Gastroesophageal sphincter (tissue), 4 donors: Measurements from ENCODE around the gene GOLT1B. TPM values are rescaled to one million over a fixed set of nuclear protein-coding genes. Genes with fewer than 3 reads are reported as not detected.

Source experiments
- ATAC-seq: fragments of 150-250 bp; one replicate; pipeline ENCODE4 v1.9.1; 2016; ENCODE audit warnings: mild to moderate bottlenecking, moderate library complexity
- H3K27ac ChIP-seq, 4 donors: fragments of 200-600 bp; sonication (generic) in 3 of 4; 1 replicate in 3 of 4; 2 replicates in 1 of 4; pipeline ENCODE4 v1.5.1; 2016 to 2019
- H3K27me3 ChIP-seq: fragments of 200-600 bp; sonication (generic); one replicate; pipeline ENCODE4 v1.5.1; 2019
- H3K36me3 ChIP-seq, 2 donors: fragments of 200-600 bp; sonication (generic); one replicate each; pipeline ENCODE4 v1.5.1; 2019; ENCODE audit warnings: control low read depth in 1 of 2
- H3K4me1 ChIP-seq, 3 donors: fragments of 200-600 bp; sonication (generic); 1 replicate in 2 of 3; 2 replicates in 1 of 3; pipeline ENCODE4 v1.5.1; 2016 to 2019; ENCODE audit warnings: control low read depth in 2 of 3
- H3K4me3 ChIP-seq, 2 donors: fragments of 200-600 bp; sonication (generic); one replicate each; pipeline ENCODE4 v1.5.1; 2019; ENCODE audit warnings: mild to moderate bottlenecking in 1 of 2, moderate library complexity in 1 of 2
- H3K9me3 ChIP-seq, 3 donors: fragments of 200-600 bp; sonication (generic); one replicate each; pipeline ENCODE4 v1.5.1; 2017 to 2019; ENCODE audit warnings: control low read depth in 2 of 3
- EP300 ChIP-seq: sonication (generic); formaldehyde crosslinking; IDR thresholded peaks from one replicate; pipeline ENCODE4 v1.6.1; 2017; ENCODE audit warnings: antibody characterized with exemption, mild to moderate bottlenecking
- POLR2A ChIP-seq, 2 donors: fragments of 450-650 bp; IDR thresholded peaks; one replicate each; pipeline ENCODE4 v1.6.1; 2017; ENCODE audit warnings: antibody characterized with exemption in 2 of 2, mild to moderate bottlenecking in 2 of 2, moderate library complexity in 1 of 2
- POLR2AphosphoS5 ChIP-seq: sonication (generic); formaldehyde crosslinking; IDR thresholded peaks from one replicate; pipeline ENCODE4 v1.6.1; 2017; ENCODE audit warnings: antibody characterized with exemption
- WGBS, 2 donors: methylation state at CpG; one replicate each; pipeline ENCODE4 v1.1.5; 2018; ENCODE audit warnings: low coverage in 1 of 2; 5-methylcytosine and 5-hydroxymethylcytosine counted together
- total RNA-seq, 4 donors: library from RNA; depleted of rRNA; stranded (reverse); fragments of >200 nt; gene quantifications; one replicate each; pipeline ENCODE4 v1.1.0, GENCODE V29; 2016
- TF ChIP-seq, protein P1 (sequence below), 4 experiments: fragments of 200-600 bp in 2 of 4; fragments of 450-650 bp in 2 of 4; sonication (generic) in 1 of 4; IDR thresholded peaks; one replicate each; pipeline ENCODE4 v1.5.1; 2017 to 2019; ENCODE audit warnings: antibody characterized with exemption in 4 of 4, mild to moderate bottlenecking in 2 of 4, moderate library complexity in 2 of 4

The GOLT1B gene
- total RNA-seq, 4 donors from 2014 or later: 16.9 to 24.4 (median 20.9) TPM

DNA sequence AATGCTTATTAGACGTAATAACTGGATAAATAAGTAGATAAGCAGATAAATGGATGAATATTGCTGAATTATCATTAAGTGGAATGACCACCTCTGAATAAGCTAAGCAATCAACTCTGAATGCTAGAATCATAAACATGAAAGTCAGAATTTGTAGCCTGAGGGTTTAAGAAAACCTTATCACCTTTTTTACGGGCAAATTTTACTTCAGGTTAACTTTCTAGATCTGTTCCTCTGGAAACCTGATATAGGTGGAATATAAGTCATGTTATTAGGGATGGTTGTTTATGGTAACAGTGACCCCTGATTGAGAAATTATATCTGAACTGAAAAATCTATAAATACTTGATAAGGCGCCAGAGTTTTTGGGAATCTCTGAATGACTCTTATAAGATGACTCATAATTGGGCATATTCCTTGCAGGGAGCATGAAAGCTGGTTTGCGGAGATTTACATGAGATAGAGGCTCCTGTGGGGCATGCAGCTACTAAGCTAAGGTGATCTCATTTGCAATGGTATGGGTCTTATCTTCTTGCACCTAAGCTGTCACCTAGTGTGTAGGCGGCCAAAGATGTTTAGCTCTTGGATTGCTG is 36.6 kb downstream of the GOLT1B start:
- H3K36me3 ChIP-seq: no peaks in the 10 kb centered on the region
- no peaks in the 10 kb centered on the region for H3K27me3 ChIP-seq
- no peak for ATAC-seq
- 80 to 84% methylated on average over 5 of the region's 5 CpGs for WGBS, 2 donors
- no peaks in the 10 kb centered on the region for H3K9me3 ChIP-seq
- H3K4me1 ChIP-seq: no peaks in the 10 kb centered on the region
- H3K27ac ChIP-seq: no peak overlapping the region
- TF ChIP-seq, protein P1, sequence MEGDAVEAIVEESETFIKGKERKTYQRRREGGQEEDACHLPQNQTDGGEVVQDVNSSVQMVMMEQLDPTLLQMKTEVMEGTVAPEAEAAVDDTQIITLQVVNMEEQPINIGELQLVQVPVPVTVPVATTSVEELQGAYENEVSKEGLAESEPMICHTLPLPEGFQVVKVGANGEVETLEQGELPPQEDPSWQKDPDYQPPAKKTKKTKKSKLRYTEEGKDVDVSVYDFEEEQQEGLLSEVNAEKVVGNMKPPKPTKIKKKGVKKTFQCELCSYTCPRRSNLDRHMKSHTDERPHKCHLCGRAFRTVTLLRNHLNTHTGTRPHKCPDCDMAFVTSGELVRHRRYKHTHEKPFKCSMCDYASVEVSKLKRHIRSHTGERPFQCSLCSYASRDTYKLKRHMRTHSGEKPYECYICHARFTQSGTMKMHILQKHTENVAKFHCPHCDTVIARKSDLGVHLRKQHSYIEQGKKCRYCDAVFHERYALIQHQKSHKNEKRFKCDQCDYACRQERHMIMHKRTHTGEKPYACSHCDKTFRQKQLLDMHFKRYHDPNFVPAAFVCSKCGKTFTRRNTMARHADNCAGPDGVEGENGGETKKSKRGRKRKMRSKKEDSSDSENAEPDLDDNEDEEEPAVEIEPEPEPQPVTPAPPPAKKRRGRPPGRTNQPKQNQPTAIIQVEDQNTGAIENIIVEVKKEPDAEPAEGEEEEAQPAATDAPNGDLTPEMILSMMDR (IDR thresholded peaks at IDR 0.05): no peak
- no peak for TF ChIP-seq POLR2A (IDR thresholded peaks at IDR 0.05)
- no peak for TF ChIP-seq POLR2AphosphoS5
- no peak for TF ChIP-seq EP300
- H3K4me3 ChIP-seq: no peak overlapping the region

- TF ChIP-seq EP300: no peak
- H3K36me3 ChIP-seq: no peaks in the 10 kb centered on the region
- H3K9me3 ChIP-seq: no peaks in the 10 kb centered on the region
- H3K27ac ChIP-seq: no peak overlapping the region
- H3K4me1 ChIP-seq: no peaks in the 10 kb centered on the region
- no peak for ATAC-seq
- no peaks in the 10 kb centered on the region for H3K27me3 ChIP-seq
- no peak overlapping the region for H3K4me3 ChIP-seq
Observed at GRCh38 chr12:21539797-21540196, 38.2 kb downstream of the GOLT1B start.

- Histone ChIP-seq H3K36me3 (no peaks in the 10 kb centered on the region), H3K27me3 (no peaks in the 10 kb centered on the region), H3K9me3 (no peaks in the 10 kb centered on the region), H3K4me3 (no peak overlapping the region), H3K4me1 (no peaks in the 10 kb centered on the region), H3K27ac (no peak overlapping the region)
- TF ChIP-seq EP300: no peak
- no peak for TF ChIP-seq POLR2AphosphoS5
- no peak for TF ChIP-seq POLR2A (IDR thresholded peaks at IDR 0.05)
- TF ChIP-seq, protein P1 (IDR thresholded peaks at IDR 0.05): no peak
- 84 to 85% methylated on average over 4 to 6 of the region's 6 CpGs for WGBS, 2 donors
- no peak for ATAC-seq
Observed at GRCh38 chr12:21541773-21542172, 40.2 kb downstream of the GOLT1B start.

- no peak overlapping the region for H3K4me3 ChIP-seq
- 60 to 82% methylated on average over 1 to 4 of the region's 5 CpGs for WGBS, 2 donors
- no peak overlapping the region for H3K27ac ChIP-seq
- no peaks in the 10 kb centered on the region for H3K4me1 ChIP-seq
- TF ChIP-seq POLR2A (IDR thresholded peaks at IDR 0.05) (no peak), EP300 (no peak), POLR2AphosphoS5 (no peak)
- TF ChIP-seq, protein P1 (IDR thresholded peaks at IDR 0.05): no peak
- H3K27me3 ChIP-seq: no peaks in the 10 kb centered on the region
- no peak for ATAC-seq
- H3K9me3 ChIP-seq: no peaks in the 10 kb centered on the region
- no peaks in the 10 kb centered on the region for H3K36me3 ChIP-seq
Observed at GRCh38 chr12:21542403-21542802, 40.8 kb downstream of the GOLT1B start.

DNA sequence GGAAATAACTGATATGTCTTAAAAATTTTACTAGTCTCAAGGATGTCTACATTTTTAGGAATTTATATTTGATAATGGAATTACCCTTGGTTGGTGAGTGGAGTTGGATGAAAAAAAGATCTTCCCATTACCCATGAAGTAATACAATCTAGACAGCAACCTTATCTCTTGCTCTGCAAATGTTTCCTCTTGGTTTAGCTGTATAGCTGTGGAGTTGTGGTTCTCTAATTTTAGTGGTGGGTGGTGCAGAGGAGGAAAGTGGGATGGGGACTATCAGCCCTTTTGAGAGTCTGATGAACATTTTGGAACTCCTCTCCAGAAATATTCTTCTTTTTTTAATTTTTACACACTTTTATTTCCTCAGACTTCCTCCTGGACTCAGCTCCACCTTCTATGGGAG is 41.6 kb downstream of the GOLT1B start:
- H3K27ac ChIP-seq: no peak overlapping the region

More for the DNA sequence above, 41.6 kb downstream of the GOLT1B start:
- Histone ChIP-seq H3K4me1 (no peaks in the 10 kb centered on the region), H3K4me3 (no peak overlapping the region), H3K36me3 (no peaks in the 10 kb centered on the region), H3K9me3 (no peaks in the 10 kb centered on the region), H3K27me3 (no peaks in the 10 kb centered on the region)
- no peak for ATAC-seq
- TF ChIP-seq EP300 (no peak), POLR2AphosphoS5 (no peak), POLR2A (IDR thresholded peaks at IDR 0.05) (no peak)
- TF ChIP-seq, protein P1 (IDR thresholded peaks at IDR 0.05): no peak
